ENCODE results near the gene PPIC. TPM values are rescaled to one million over a fixed set of nuclear protein-coding genes. Genes with fewer than 3 reads are reported as not detected.

Gene PPIC
- total RNA-seq, 1 experiment from 2014 or later: 10.8 TPM

- DNase-seq: no peak
- no peak overlapping the region for H2BK12ac ChIP-seq (ENCODE audit: insufficient read length, low read depth, low read length)
- no peaks in the 10 kb centered on the region for H4K20me1 ChIP-seq (ENCODE audit: control insufficient read depth, insufficient read depth, insufficient read length)
- H3K4me2 ChIP-seq (ENCODE audit: insufficient read depth, insufficient read length, low read length): no peak overlapping the region
- no peak overlapping the region for H4K91ac ChIP-seq (ENCODE audit: insufficient read length, low read depth, low read length)
- no peak overlapping the region for H3K18ac ChIP-seq (ENCODE audit: insufficient read length, low read depth, low read length)
- H3K4ac ChIP-seq (ENCODE audit: low read depth, low read length): no peak overlapping the region
- Mint-ChIP-seq H3K4me3 (no peak overlapping the region), H3K27ac (no peak overlapping the region), H3K9me3 (no peaks in the 10 kb centered on the region), H3K27me3 (ENCODE audit: low read depth) (no peaks in the 10 kb centered on the region), H3K36me3 (ENCODE audit: insufficient read depth in 1 of 3, low read depth in 3 of 3) (no peaks in the 10 kb centered on the region), H3K4me1 (peaks cover 15 to 22% of the 10 kb centered on the region in 2 experiments)
- H2AK5ac ChIP-seq (ENCODE audit: insufficient read length, low read length): no peak overlapping the region
- H2BK15ac ChIP-seq (ENCODE audit: low read depth, low read length): no peak overlapping the region
- no peaks in the 10 kb centered on the region for H3K23me2 ChIP-seq (ENCODE audit: insufficient read length, low read depth, low read length, poor library complexity, severe bottlenecking)
- no peaks in the 10 kb centered on the region for H3K79me2 ChIP-seq (ENCODE audit: insufficient read depth, low read length)
- no peaks in the 10 kb centered on the region for H3K79me1 ChIP-seq (ENCODE audit: insufficient read depth, low read depth, low read length, poor library complexity, severe bottlenecking)
- no peak for TF ChIP-seq CTCF (conservative IDR thresholded peaks at IDR 0.05)
- no peak overlapping the region for H2BK5ac ChIP-seq (ENCODE audit: insufficient read length, low read length)
- no peak overlapping the region for H3K14ac ChIP-seq (ENCODE audit: insufficient read depth, low read length)
- H4K5ac ChIP-seq (ENCODE audit: insufficient read length, low read depth, low read length): no peak overlapping the region
- no peaks in the 10 kb centered on the region for H3K9me3 ChIP-seq (ENCODE audit: control insufficient read depth, low read depth, low read length)
- H2BK120ac ChIP-seq (ENCODE audit: low read depth, low read length, poor library complexity, severe bottlenecking): no peak overlapping the region
- H4K8ac ChIP-seq (replicated peaks; ENCODE audit: insufficient read length, low read depth, low read length): no peak overlapping the region
- no peak overlapping the region for H3K23ac ChIP-seq (ENCODE audit: insufficient read length, low read depth, low read length)
- no peak overlapping the region for H2BK20ac ChIP-seq (ENCODE audit: low read depth, low read length, poor library complexity, severe bottlenecking)
- no peak overlapping the region for H3K27ac ChIP-seq (ENCODE audit: insufficient read length, low read depth, low read length)
- peaks cover 8% of the 10 kb centered on the region; the same call in 1 of the 2 replicates for H3K4me1 ChIP-seq (ENCODE audit: insufficient read depth, low read length)
- no peak overlapping the region for H2AFZ ChIP-seq (ENCODE audit: low read length)
- no peak overlapping the region for H3K56ac ChIP-seq (ENCODE audit: insufficient read length, low read depth, low read length)
- H3K9ac ChIP-seq (ENCODE audit: extremely low read depth, insufficient read length, low read length): no peak overlapping the region
- no CpG with 5 or more reads among the region's 7 CpGs for whole genome bisulfite sequencing (ENCODE audit: extremely low coverage, insufficient read length, low lambda C conversion rate)
- no peak overlapping the region for H3T11ph ChIP-seq (ENCODE audit: low read length)
- H3K27me3 ChIP-seq (ENCODE audit: insufficient read depth, low read length): no peaks in the 10 kb centered on the region
Measured at GRCh38 chr5:123001808-123002207, 34.7 kb downstream of the PPIC start.
